COLO829 (cell line): Measurements from ENCODE around the gene SLC7A10.

Experiments used
- DNase-seq: peaks from one replicate; pipeline ENCODE4 v3.0.0; 2012; ENCODE audit warnings: low spot score

Gene SLC7A10

DNA sequence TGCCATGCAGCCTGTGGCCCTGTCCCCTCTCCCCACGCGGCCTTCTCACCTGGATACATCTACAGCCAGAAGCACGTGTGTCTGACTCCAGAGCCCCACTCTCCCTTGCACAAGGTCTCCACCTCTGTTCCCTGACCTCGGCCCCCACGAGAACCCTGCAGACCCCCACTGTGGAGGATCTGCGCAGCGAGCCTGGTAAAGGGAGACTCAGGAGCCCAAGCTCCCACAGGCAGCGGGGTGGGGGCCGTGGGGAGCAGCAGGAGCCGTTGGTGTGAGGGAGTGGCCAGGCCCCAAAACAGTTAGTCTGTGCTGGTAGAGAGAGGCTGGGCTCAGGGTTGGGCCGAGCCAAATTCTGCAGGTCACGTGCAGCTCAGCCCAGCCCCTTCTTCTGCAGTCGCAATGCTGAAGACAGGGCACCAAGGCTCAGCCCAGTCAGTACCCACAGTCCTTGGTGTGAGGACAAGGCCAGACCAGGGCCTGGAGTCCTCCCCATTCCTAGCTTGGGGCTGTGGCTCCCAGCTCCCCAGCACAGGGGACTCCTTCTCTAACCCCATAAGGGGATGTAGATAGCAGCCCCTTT, 28.7 kb upstream of the SLC7A10 start:
- DNase-seq: no peak

DNA sequence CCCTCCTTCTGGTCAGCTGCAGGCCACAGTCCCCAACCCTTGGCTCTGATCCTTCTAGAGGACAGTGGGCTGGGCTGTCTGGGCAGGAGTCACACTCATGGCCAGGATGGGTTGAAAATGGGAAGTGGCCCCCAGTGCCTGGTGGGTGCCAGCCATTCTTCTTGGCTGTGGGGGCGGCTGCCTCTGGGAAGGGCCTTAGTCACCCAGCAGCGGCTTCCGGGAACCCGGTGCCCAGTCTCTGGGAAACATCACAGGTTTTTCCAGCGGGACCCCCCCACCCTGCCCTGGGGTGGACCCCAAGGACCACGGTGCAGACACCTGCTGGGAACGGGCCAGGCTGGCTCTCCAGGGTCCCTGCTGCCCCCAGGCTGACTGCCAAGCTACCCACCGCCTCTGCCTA, 27.3 kb upstream of the SLC7A10 start:
- DNase-seq: no peak

DNA sequence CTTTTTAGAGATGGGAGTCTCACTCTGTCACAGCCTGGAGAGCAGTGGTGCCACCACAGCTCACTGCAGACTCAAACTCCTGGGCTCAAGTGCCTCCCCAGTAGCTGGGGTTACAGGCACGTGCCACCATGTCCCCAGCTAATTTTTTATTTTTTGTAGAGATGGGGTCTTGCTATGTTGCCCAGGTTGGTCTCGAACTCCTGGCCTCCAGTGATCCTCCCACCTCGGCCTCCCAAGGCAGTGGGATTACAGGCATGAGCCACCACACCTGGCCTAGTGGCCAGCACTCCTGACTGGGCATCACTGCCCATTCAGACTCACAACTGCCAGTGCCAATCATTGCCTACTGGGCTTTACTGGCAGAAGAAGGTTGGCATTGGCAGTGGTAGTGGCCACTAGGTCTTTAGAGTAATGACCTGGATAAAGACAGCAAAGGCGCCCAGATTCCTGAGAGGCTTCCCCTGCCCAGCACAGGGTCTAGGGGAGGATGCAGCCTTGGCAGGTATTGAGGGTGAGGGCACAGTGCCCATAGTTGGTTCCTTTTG, 26.8 kb upstream of the SLC7A10 start:
- no peak for DNase-seq

GRCh38 chr19:33251526-33252090, 26.0 kb upstream of the SLC7A10 start:
- no peak for DNase-seq

- no peak for DNase-seq
Measured at GRCh38 chr19:33251076-33251475, 25.4 kb upstream of the SLC7A10 start.

GRCh38 chr19:33250500-33250899, 24.9 kb upstream of the SLC7A10 start:
- DNase-seq: no peak

DNA sequence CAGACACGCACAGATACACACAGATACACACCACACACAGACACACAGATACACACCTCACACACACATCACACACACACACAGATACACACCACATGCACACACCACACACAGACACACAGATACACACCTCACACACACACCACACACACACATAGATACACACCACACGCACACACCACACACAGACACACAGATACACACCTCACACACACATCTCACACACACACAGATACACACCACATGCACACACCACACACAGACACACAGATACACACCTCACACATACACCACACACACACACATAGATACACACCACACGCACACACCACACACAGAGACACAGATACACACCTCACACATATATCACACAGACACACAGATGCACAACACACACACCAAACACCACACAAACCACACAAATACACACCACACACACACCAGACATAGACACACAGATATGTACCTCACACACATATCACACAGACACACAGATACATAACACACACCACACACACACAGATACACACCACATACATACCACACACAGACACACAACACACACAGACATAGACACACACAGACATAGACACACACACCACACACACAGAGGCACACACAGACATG, 24.2 kb upstream of the SLC7A10 start:
- no peak for DNase-seq

GRCh38 chr19:33248954-33249613, 23.4 kb upstream of the SLC7A10 start:
- no peak for DNase-seq

GRCh38 chr19:33248553-33248953, 22.9 kb upstream of the SLC7A10 start:
- DNase-seq: no peak

- no peak for DNase-seq
Measured at GRCh38 chr19:33248104-33248503, 22.5 kb upstream of the SLC7A10 start.

DNA sequence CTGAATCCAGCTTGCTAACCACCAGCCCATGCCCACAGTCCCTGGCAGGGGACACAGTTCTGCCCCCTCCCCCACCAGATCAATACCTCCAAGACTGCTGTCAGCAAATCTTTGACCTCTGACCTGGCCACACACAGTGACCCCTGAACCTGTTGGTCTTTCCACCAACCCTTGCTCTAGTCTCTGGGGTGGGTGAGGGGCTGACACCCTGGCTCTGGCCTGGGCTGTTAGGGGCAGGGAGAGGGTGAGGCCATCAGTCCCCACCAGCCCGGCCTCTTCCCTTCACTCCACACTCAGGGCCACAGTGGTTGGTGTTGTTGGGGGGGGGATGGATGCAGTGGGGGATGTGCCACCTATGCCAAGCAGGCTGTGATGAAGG, 21.8 kb upstream of the SLC7A10 start:
- no peak for DNase-seq

- no peak for DNase-seq
Measured at GRCh38 chr19:33246709-33247440, 21.2 kb upstream of the SLC7A10 start.

DNA sequence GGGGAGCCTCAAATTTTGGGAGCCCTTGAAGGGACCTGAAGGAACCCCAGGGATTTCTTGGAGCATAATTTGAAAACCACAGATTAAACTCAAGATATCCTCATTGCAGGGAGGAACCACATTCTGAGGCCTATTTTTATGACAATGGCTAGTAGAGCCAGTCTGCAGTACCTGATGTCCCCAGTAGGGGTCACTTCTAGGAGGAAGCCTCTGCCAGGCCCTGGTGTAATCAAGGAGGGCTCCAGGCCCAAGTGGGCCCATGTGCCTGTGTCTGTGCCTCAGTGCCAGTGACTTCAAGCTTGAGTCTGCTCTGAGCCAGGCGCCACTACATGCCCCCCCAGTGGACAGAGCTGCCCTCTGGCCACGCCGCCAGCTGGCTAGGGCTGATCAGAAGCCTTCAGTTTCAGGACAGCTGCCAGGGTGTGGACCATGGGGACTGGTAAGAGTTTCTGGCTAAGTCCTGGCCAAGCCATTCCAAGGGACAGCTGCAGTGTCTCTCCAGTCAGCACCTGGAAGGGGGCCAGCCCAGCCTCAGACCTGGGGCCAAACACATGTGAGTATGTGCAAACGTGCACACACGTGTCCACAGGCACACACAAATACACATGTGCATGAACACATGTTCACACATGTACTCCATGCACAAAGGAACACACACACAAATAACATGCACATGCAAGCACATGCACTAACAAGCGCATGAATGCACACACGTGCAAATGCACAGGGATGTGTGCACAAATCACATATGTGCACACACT, 20.5 kb upstream of the SLC7A10 start:
- no peak for DNase-seq

GRCh38 chr19:33242911-33243310, 17.3 kb upstream of the SLC7A10 start:
- DNase-seq: no peak

DNA sequence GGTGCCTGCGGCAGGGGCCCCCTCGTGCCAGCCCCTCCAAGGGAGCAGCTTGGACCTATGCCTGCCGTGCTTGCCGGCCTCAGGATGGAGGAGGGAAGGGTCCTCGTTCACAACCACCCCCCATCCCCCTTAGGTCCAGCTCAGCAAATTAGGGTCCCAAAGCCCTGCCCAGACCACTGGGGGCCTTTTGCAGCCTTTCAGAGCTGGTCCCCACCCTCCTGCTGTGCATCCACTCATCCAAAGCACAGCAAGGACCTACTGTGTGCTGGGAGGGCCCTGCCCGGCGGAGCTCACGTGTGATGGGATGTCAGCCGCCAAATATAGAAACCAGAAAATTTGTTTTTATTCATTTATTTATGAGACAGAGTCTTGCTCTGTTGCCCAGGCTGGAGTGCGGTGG, 16.5 kb upstream of the SLC7A10 start:
- DNase-seq: no peak

- no peak for DNase-seq
Measured at GRCh38 chr19:33241530-33242101, 16.0 kb upstream of the SLC7A10 start.

- DNase-seq: no peak
Measured at GRCh38 chr19:33241091-33241529, 15.5 kb upstream of the SLC7A10 start.

- no peak for DNase-seq
Measured at GRCh38 chr19:33240181-33240771, 14.6 kb upstream of the SLC7A10 start.

GRCh38 chr19:33239223-33239975, 13.7 kb upstream of the SLC7A10 start:
- DNase-seq: no peak
